Measurements from ENCODE around the gene DIPK1B. TPM values are rescaled to one million over a fixed set of nuclear protein-coding genes. Genes with fewer than 3 reads are reported as not detected.
A peak's percentile ranks its signal among the peaks of the same experiment; 100 is the strongest.

The DIPK1B gene
- total RNA-seq, 3 donors from 2014 or later = 1.0 to 10.0 (median 2.9) TPM

DNA sequence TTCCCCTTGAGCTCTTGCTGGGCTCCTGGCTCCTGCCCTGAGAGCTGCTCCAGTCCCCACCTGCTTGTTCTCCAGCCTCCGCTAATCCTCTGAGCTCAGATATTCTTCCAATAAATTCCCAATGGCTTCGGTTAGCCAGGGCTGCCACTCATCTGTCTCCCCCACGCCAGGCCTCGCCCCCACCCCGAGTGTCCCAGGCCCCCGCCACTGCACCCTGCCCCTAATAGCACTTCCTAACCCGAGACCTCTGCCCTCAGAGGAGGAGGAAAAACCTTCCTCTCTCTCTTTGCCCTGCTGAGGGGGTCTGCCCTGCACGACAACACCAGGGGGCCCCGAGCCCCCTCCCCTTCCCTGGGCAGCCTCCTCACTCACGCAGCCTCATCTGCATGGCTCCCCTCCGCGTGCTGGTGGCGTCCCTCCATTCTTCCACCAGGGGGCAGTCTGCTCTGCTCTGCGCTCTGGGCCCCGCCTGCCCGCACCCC lies 57.4 kb downstream of the DIPK1B start:
- H3K4me1 ChIP-seq (ENCODE audit: low read depth) = peaks cover 13% of the 10 kb centered on the region
- intact Hi-C loops (cut with DNase I, micrococcal nuclease) = no loop called here
- DNase-seq (peak in 2 of 3 donors; percentile 70 to 76), ATAC-seq (peak; percentile 80)
- TF ChIP-seq, protein P1, sequence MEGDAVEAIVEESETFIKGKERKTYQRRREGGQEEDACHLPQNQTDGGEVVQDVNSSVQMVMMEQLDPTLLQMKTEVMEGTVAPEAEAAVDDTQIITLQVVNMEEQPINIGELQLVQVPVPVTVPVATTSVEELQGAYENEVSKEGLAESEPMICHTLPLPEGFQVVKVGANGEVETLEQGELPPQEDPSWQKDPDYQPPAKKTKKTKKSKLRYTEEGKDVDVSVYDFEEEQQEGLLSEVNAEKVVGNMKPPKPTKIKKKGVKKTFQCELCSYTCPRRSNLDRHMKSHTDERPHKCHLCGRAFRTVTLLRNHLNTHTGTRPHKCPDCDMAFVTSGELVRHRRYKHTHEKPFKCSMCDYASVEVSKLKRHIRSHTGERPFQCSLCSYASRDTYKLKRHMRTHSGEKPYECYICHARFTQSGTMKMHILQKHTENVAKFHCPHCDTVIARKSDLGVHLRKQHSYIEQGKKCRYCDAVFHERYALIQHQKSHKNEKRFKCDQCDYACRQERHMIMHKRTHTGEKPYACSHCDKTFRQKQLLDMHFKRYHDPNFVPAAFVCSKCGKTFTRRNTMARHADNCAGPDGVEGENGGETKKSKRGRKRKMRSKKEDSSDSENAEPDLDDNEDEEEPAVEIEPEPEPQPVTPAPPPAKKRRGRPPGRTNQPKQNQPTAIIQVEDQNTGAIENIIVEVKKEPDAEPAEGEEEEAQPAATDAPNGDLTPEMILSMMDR (IDR thresholded peaks at IDR 0.05) = peak; percentile 50
- H3K36me3 ChIP-seq (ENCODE audit: low read depth) = no peaks in the 10 kb centered on the region
- no peak overlapping the region for H3K4me3 ChIP-seq
- peaks cover 4% of the 10 kb centered on the region for H3K9me3 ChIP-seq

DNA sequence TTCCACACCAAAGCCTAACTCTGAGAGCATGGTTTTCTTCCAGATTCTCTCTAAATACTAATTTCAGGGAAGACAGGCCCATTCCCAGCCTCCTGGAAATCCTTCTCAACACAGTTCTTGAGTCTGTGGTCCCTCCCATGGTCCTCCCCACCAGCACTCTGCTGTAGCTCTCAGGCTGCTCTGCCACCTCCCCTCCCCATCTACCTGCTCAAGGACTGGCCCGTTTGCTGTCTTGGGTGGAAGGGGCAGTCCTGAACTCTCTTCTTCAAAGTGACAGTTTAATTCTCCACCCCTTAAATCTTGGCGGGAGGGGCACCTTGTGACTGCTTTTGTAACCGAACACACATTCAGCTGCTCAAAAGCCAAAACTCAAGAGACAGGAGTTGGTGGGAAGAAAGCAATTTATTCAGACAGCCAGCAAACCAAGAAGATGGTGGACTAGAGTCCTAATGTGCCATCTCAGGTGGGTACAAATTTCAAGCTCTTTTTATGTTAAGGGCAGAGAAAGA lies 59.6 kb downstream of the DIPK1B start:
- peak in 1 of 3 donors; percentile 16 for DNase-seq
- TF ChIP-seq, protein P1 (IDR thresholded peaks at IDR 0.05) = no peak
- H3K4me3 ChIP-seq = no peak overlapping the region
- ATAC-seq = no peak
- intact Hi-C loops (cut with DNase I, micrococcal nuclease) = no loop called here
- H3K36me3 ChIP-seq (ENCODE audit: low read depth) = no peaks in the 10 kb centered on the region
- peaks cover 4% of the 10 kb centered on the region for H3K9me3 ChIP-seq
- H3K4me1 ChIP-seq (ENCODE audit: low read depth) = no peaks in the 10 kb centered on the region

GRCh38 chr9:136773386-136774044 lies 61.1 kb downstream of the DIPK1B start:
- peak in 2 of 3 donors; percentile 52 to 60 for DNase-seq
- TF ChIP-seq, protein P1 (IDR thresholded peaks at IDR 0.05) = no peak
- H3K4me3 ChIP-seq = no peak overlapping the region
- H3K36me3 ChIP-seq (ENCODE audit: low read depth) = no peaks in the 10 kb centered on the region
- peaks cover 4% of the 10 kb centered on the region for H3K9me3 ChIP-seq
- peaks cover 7% of the 10 kb centered on the region for H3K4me1 ChIP-seq (ENCODE audit: low read depth)
- ATAC-seq = peak; percentile 20
- intact Hi-C loops (cut with DNase I, micrococcal nuclease) = no loop called here

Small RNA genes within 50 kb of the gene (microRNA-seq; reads per million reads assigned to microRNA genes)
- gene MIR126 (81,666 reads per million, percentile 100 among the genes with 10 or more reads in this experiment), gene MIR6722 (not detected)

Other genes with a start within 250 kb of the DIPK1B start
- gene SEC16A, start 229.5 kb upstream of the DIPK1B start, total RNA-seq = 10 to 100 TPM; 60.0 to 69.5 (median 69.3) TPM
- 100 to 1,000 TPM in 1 of 3 donors, 10 to 100 TPM in 2; 59.0 to 101 (median 72.6) TPM for gene NOTCH1, start 166.5 kb upstream of the DIPK1B start, total RNA-seq
- 10 to 100 TPM; 15.9 to 43.4 (median 18.9) TPM for gene EGFL7, start 49.7 kb upstream of the DIPK1B start, total RNA-seq
- gene AGPAT2, start 25.1 kb upstream of the DIPK1B start, total RNA-seq = 100 to 1,000 TPM; 113 to 296 (median 152) TPM
- gene LCN10, start 30.4 kb downstream of the DIPK1B start, total RNA-seq = 1 to 10 TPM in 2 of 3 donors, under 1 TPM in 1; 0.12 to 5.1 (median 2.7) TPM
- 1 to 10 TPM; 1.0 to 8.5 (median 4.7) TPM for gene LCN6, start 36.0 kb downstream of the DIPK1B start, total RNA-seq
- not detected for gene LCN8, start 45.7 kb downstream of the DIPK1B start, total RNA-seq
- 10 to 100 TPM in 1 of 3 donors, 1 to 10 TPM in 2; 1.6 to 17.2 (median 3.7) TPM for gene LCN15, start 51.9 kb downstream of the DIPK1B start, total RNA-seq
- 100 to 1,000 TPM; 110 to 373 (median 127) TPM for gene TMEM141, start 78.8 kb downstream of the DIPK1B start, total RNA-seq
- 10 to 100 TPM in 1 of 3 donors, 1 to 10 TPM in 2; 4.0 to 38.0 (median 7.0) TPM for gene CCDC183, start 83.8 kb downstream of the DIPK1B start, total RNA-seq
- gene RABL6, start 95.4 kb downstream of the DIPK1B start, total RNA-seq = 100 to 1,000 TPM in 2 of 3 donors, 10 to 100 TPM in 1; 92.1 to 142 (median 112) TPM
- gene AJM1, start 129.9 kb downstream of the DIPK1B start, total RNA-seq = 10 to 100 TPM in 2 of 3 donors, 1 to 10 TPM in 1; 7.4 to 21.6 (median 16.4) TPM
- gene PHPT1, start 136.8 kb downstream of the DIPK1B start, total RNA-seq = 100 to 1,000 TPM in 2 of 3 donors, 10 to 100 TPM in 1; 96.4 to 163 (median 102) TPM
- gene MAMDC4, start 139.8 kb downstream of the DIPK1B start, total RNA-seq = 10 to 100 TPM; 15.4 to 43.8 (median 18.5) TPM
- gene EDF1, start 153.7 kb downstream of the DIPK1B start, total RNA-seq = 100 to 1,000 TPM; 311 to 445 (median 397) TPM
- 10 to 100 TPM; 19.6 to 28.2 (median 21.1) TPM for gene TRAF2, start 173.9 kb downstream of the DIPK1B start, total RNA-seq
- 100 to 1,000 TPM; 127 to 197 (median 142) TPM for gene FBXW5, start 232.2 kb downstream of the DIPK1B start, total RNA-seq
- 10 to 100 TPM in 2 of 3 donors, 1 to 10 TPM in 1; 3.2 to 15.4 (median 10.4) TPM for gene C8G, start 232.7 kb downstream of the DIPK1B start, total RNA-seq
- 10 to 100 TPM in 1 of 3 donors, 1 to 10 TPM in 2; 6.8 to 10.7 (median 7.6) TPM for gene LCN12, start 239.7 kb downstream of the DIPK1B start, total RNA-seq

All from mucosa of descending colon (tissue), 3 donors.